ENCODE results near the gene TIE1. TPM values are rescaled to one million over a fixed set of nuclear protein-coding genes. Genes with fewer than 3 reads are reported as not detected.

The TIE1 gene
- total and polyA plus RNA-seq, 2 of the 13 experiments (the other 11 are each of a cell fraction or from before 2014, with no cell fraction given) = 0.58 to 0.84 TPM

DNA sequence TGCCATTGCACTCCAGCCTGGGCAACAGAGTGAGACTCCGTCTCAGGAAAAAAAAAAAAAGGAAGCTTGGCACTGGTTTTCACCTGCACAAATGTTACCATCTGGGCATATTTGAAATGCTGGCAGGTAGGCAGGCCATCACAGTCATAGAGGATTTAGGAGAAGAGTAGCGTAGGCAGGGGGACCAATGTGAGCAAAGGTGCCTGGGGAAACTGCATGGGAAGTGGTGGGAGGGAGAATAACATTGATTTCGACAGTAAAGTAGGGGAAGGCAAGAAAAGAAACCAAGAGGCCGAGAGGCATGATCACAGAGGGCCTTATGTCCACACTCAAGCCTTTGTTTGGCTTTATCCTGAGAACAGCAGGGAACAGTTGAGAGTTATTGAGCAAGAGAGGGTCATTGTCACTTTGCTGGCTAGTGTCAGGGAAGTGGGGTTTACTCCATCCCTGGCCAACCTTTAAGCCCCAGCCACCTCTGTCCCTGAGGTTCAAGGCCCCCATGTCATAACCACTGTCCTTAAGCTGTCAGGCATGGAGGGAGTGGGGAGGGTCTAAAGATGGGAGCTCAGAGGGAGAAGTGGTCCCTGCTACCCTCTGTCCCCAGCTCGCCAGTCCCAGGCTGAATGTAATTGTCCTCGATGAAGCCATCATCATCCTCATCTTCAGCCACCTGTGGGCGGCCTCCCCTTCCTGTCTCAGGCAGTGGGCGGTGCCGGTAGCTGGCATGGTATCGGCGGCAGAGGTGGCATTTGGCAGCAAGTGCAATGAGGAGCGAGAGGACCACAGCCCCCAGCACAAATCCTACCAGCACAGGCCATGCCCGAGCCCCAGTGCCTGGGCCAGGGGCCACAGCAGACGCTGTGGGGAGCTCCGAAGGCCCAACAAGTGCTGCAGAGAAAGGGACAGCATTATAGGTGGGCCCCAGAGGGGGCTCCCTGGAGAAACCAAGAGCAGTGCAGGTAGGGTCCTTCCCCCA is 18.3 kb upstream of the TIE1 start (continued):
- TF ChIP-seq, protein P1, sequence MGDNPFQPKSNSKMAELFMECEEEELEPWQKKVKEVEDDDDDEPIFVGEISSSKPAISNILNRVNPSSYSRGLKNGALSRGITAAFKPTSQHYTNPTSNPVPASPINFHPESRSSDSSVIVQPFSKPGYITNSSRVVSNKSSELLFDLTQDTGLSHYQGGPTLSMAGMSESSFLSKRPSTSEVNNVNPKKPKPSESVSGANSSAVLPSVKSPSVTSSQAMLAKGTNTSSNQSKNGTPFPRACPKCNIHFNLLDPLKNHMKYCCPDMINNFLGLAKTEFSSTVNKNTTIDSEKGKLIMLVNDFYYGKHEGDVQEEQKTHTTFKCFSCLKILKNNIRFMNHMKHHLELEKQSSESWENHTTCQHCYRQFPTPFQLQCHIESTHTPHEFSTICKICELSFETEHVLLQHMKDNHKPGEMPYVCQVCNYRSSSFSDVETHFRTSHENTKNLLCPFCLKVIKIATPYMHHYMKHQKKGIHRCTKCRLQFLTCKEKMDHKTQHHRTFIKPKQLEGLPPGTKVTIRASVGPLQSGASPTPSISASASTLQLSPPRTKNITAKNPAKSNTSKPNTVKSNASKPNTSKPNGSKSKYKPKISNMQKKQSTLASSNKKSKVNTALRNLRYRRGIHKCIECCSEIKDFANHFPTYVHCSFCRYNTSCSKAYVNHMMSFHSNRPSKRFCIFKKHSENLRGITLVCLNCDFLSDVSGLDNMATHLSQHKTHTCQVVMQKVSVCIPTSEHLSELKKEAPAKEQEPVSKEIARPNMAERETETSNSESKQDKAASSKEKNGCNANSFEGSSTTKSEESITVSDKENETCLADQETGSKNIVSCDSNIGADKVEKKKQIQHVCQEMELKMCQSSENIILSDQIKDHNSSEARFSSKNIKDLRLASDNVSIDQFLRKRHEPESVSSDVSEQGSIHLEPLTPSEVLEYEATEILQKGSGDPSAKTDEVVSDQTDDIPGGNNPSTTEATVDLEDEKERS (CRISPR knock-in tag; IDR thresholded peaks at IDR 0.05) = no peak
- TF ChIP-seq HNRNPLL (IDR thresholded peaks at IDR 0.05; ENCODE audit: low read depth, low read length, poor library complexity, severe bottlenecking) = no peak
- TF ChIP-seq ATAD3A (CRISPR knock-in tag; IDR thresholded peaks at IDR 0.05) = no peak
- peak; percentile 54; the same call in 1 of the 2 replicates for TF ChIP-seq IRF2 (CRISPR knock-in tag; IDR thresholded peaks at IDR 0.05)
- TF ChIP-seq, protein P2, sequence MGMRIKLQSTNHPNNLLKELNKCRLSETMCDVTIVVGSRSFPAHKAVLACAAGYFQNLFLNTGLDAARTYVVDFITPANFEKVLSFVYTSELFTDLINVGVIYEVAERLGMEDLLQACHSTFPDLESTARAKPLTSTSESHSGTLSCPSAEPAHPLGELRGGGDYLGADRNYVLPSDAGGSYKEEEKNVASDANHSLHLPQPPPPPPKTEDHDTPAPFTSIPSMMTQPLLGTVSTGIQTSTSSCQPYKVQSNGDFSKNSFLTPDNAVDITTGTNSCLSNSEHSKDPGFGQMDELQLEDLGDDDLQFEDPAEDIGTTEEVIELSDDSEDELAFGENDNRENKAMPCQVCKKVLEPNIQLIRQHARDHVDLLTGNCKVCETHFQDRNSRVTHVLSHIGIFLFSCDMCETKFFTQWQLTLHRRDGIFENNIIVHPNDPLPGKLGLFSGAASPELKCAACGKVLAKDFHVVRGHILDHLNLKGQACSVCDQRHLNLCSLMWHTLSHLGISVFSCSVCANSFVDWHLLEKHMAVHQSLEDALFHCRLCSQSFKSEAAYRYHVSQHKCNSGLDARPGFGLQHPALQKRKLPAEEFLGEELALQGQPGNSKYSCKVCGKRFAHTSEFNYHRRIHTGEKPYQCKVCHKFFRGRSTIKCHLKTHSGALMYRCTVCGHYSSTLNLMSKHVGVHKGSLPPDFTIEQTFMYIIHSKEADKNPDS (CRISPR knock-in tag; IDR thresholded peaks at IDR 0.05) = no peak
- no peak for TF ChIP-seq MAFF (IDR thresholded peaks at IDR 0.05; ENCODE audit: low read depth, low read length)
- TF ChIP-seq, protein P3, sequence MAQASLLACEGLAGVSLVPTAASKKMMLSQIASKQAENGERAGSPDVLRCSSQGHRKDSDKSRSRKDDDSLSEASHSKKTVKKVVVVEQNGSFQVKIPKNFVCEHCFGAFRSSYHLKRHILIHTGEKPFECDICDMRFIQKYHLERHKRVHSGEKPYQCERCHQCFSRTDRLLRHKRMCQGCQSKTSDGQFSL (CRISPR knock-in tag; IDR thresholded peaks at IDR 0.05) = no peak
- TF ChIP-seq, protein P4, sequence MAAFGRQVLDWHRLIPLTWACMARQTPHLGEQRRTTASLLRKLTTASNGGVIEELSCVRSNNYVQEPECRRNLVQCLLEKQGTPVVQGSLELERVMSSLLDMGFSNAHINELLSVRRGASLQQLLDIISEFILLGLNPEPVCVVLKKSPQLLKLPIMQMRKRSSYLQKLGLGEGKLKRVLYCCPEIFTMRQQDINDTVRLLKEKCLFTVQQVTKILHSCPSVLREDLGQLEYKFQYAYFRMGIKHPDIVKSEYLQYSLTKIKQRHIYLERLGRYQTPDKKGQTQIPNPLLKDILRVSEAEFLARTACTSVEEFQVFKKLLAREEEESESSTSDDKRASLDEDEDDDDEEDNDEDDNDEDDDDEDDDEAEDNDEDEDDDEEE (CRISPR knock-in tag; IDR thresholded peaks at IDR 0.05) = no peak
- TF ChIP-seq ZNF580 (CRISPR knock-in tag; IDR thresholded peaks at IDR 0.05; ENCODE audit: borderline replicate concordance, low read depth) = no peak
- no peak for TF ChIP-seq NFKB2 (CRISPR knock-in tag; IDR thresholded peaks at IDR 0.05; ENCODE audit: borderline replicate concordance)
- TF ChIP-seq PHF8 (CRISPR knock-in tag; IDR thresholded peaks at IDR 0.05) = no peak
- TF ChIP-seq KAT7 (CRISPR knock-in tag; IDR thresholded peaks at IDR 0.05; ENCODE audit: borderline replicate concordance) = no peak
- no peak for TF ChIP-seq ATRX (CRISPR knock-in tag; IDR thresholded peaks at IDR 0.05; ENCODE audit: borderline replicate concordance)
- TF ChIP-seq, protein P5, sequence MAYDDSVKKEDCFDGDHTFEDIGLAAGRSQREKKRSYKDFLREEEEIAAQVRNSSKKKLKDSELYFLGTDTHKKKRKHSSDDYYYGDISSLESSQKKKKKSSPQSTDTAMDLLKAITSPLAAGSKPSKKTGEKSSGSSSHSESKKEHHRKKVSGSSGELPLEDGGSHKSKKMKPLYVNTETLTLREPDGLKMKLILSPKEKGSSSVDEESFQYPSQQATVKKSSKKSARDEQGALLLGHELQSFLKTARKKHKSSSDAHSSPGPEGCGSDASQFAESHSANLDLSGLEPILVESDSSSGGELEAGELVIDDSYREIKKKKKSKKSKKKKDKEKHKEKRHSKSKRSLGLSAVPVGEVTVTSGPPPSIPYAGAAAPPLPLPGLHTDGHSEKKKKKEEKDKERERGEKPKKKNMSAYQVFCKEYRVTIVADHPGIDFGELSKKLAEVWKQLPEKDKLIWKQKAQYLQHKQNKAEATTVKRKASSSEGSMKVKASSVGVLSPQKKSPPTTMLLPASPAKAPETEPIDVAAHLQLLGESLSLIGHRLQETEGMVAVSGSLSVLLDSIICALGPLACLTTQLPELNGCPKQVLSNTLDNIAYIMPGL (CRISPR knock-in tag; IDR thresholded peaks at IDR 0.05; ENCODE audit: borderline replicate concordance in 1 of 2, low read depth in 1 of 2) = no peak
- TF ChIP-seq ZFYVE20 (CRISPR knock-in tag; IDR thresholded peaks at IDR 0.05; ENCODE audit: borderline replicate concordance, low read depth) = no peak
- TF ChIP-seq ATM (IDR thresholded peaks at IDR 0.05; ENCODE audit: borderline replicate concordance) = no peak
- TF ChIP-seq ZNF530 (CRISPR knock-in tag; IDR thresholded peaks at IDR 0.05; ENCODE audit: low read depth) = no peak
- TF ChIP-seq WIZ (CRISPR knock-in tag; IDR thresholded peaks at IDR 0.05) = no peak
- TF ChIP-seq ZNF879 (CRISPR knock-in tag; IDR thresholded peaks at IDR 0.05) = no peak

Data from HepG2 (cell line).